Measurements from ENCODE around the gene TMEM132C. TPM values are rescaled to one million over a fixed set of nuclear protein-coding genes. Genes with fewer than 3 reads are reported as not detected.

Gene TMEM132C
- total RNA-seq, 1 donor: not detected

GRCh38 chr12:128699106-128699505 lies 432.1 kb downstream of the TMEM132C start:
- TF ChIP-seq CTCF (IDR thresholded peaks at IDR 0.05; ENCODE audit: insufficient read depth, low read depth, low read length): no peak
- DNase-seq (ENCODE audit: low read depth): no peak
- H3K4me3 ChIP-seq (ENCODE audit: low read depth, low read length): no peak overlapping the region

- DNase-seq (ENCODE audit: low read depth): no peak
- TF ChIP-seq CTCF (IDR thresholded peaks at IDR 0.05; ENCODE audit: insufficient read depth, low read depth, low read length): no peak
- H3K4me3 ChIP-seq (ENCODE audit: low read depth, low read length): no peak overlapping the region
Measured at GRCh38 chr12:128702371-128702770, 435.4 kb downstream of the TMEM132C start.

- no peak for DNase-seq (ENCODE audit: low read depth)
- H3K4me3 ChIP-seq (ENCODE audit: low read depth, low read length): no peak overlapping the region
- no peak for TF ChIP-seq CTCF (IDR thresholded peaks at IDR 0.05; ENCODE audit: insufficient read depth, low read depth, low read length)
Measured at GRCh38 chr12:128705140-128705539, 438.2 kb downstream of the TMEM132C start.

GRCh38 chr12:128707488-128707887 lies 440.5 kb downstream of the TMEM132C start:
- H3K4me3 ChIP-seq (ENCODE audit: low read depth, low read length): no peak overlapping the region
- DNase-seq (ENCODE audit: low read depth): no peak
- TF ChIP-seq CTCF (IDR thresholded peaks at IDR 0.05; ENCODE audit: insufficient read depth, low read depth, low read length): no peak

DNA sequence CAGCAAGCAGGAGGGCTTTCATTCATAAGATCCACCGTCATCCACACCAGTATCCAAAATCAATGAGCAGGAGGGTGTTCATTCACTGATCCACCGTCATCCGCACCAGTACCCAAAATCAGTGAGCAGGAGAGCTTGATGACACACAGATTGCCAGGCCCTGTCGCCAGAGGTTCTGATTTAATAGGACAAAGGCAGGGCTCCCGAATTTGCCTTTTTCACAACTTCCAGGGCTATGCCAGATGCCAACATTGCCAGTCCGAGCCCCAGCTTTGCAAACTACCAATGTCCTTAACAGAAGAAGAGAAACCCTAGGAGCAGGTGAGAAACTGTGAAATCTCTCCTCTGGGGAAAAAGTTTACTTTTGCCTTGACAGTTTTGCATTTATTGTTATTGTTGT lies 441.8 kb downstream of the TMEM132C start:
- TF ChIP-seq CTCF (IDR thresholded peaks at IDR 0.05; ENCODE audit: insufficient read depth, low read depth, low read length): no peak
- no peak for DNase-seq (ENCODE audit: low read depth)
- no peak overlapping the region for H3K4me3 ChIP-seq (ENCODE audit: low read depth, low read length)

DNA sequence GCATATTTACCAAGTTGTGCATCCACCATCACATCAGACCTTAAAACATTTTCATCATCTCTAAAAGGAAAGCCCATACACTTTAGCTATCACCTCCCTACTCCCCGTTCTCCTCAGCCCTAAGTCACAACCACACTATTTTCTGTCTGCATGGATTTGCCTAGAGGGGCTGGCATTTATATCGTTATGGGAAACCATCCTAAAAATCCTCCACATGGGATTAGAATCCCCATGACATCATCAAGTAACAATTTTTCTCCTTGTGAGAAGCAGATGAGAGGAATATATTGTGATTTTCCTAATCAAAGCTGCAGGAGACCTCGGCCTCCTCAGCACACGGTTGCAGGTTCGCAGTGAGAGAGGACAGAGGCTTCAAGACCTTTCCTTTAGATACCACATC lies 442.7 kb downstream of the TMEM132C start:
- DNase-seq (ENCODE audit: low read depth): no peak

More for the DNA sequence above, 442.7 kb downstream of the TMEM132C start:
- no peak for TF ChIP-seq CTCF (IDR thresholded peaks at IDR 0.05; ENCODE audit: insufficient read depth, low read depth, low read length)
- no peak overlapping the region for H3K4me3 ChIP-seq (ENCODE audit: low read depth, low read length)
